Measurements from ENCODE around the gene RNF212. TPM values are rescaled to one million over a fixed set of nuclear protein-coding genes. Genes with fewer than 3 reads are reported as not detected.
"Not testable (repeated sequence)": the region's sequence is repeated elsewhere in the genome, so short reads cannot be mapped to it uniquely, and the experiment has no call there.

The RNF212 gene
- total RNA-seq, 1 experiment from 2014 or later, result not detected

DNA sequence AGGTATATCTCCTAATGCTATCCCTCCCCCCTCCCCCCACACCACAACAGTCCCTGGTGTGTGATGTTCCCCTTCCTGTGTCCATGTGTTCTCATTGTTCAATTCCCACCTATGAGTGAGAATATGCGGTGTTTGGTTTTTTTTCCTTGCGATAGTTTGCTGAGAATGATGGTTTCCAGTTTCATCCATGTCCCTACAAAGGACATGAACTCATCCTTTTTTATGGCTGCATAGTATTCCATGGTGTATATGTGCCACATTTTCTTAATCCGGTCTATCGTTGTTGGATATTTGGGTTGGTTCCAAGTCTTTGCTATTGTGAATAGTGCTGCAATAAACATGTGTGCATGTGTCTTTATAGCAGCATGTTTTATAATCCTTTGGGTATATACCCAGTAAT is 12.1 kb upstream of the RNF212 start:
- in situ Hi-C loops (cut with HindIII; ENCODE audit: low pct_unique_long_range_greater_than_20kb, low sequenced_read_pairs); DNase-seq (ENCODE audit: low read depth, low spot score): not testable (repeated sequence)

DNA sequence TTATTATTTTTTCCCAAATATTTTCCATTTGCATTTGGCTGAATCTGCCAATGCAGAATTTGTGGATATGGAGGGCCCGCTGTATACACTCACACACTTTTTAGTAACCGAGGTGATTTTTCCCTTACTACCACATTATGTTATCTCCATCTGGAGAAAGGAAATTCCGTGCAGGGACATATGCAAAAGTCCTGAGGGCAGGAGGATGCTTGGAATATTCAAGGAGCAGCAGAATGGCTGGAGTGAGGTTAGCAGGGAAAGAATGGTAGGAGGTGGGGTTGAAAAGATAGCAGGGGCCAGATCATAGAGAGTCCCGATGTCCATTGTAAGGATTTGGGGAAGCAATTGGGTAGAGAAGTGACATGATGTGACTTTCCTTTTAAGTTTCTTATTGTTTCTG is 11.5 kb upstream of the RNF212 start:
- no peak for DNase-seq (ENCODE audit: low read depth, low spot score)
- in situ Hi-C loops (cut with HindIII; ENCODE audit: low pct_unique_long_range_greater_than_20kb, low sequenced_read_pairs), result no loop called here

DNA sequence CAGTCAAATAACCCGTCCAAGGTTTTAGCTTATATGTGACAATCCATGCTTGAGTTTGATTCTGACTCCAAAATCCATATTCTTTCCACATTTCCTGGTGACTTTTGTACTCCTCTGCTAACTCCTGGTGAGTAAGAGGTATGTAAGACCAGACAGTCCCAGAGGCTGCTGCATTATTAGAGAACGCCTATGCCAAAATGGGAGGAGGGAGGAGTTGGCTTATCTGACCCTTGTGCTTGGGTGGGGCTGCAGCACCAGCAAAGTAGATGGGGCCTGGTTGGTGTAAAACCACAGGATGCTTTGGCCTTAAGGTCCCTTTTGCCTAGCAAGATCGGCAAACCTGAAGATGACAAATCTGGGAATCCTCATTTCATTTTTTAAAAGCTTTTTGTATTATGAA is 9.1 kb upstream of the RNF212 start:
- in situ Hi-C loops (cut with HindIII; ENCODE audit: low pct_unique_long_range_greater_than_20kb, low sequenced_read_pairs), result no loop called here
- no peak for DNase-seq (ENCODE audit: low read depth, low spot score)

DNA sequence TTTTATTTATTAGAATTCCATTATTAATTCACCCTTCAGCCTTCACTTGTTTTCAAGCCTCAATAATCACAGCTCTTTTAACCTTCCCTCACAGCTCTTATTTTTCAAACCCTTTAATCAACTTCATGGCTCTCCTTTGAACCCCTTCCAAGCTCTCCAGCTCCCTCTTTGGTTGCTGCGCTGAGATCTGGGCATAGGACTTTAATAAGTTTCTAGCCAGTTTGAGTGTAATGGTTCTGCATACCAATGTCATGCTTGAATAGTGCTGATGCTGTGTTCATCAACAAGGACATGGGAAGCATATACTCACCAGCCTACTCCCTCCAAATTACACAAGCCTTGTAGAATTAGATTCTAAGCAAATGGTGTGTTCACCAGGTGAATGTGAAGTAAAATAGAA is 3.5 kb upstream of the RNF212 start:
- peak; percentile 38 for DNase-seq (ENCODE audit: low read depth, low spot score)
- in situ Hi-C loops (cut with HindIII; ENCODE audit: low pct_unique_long_range_greater_than_20kb, low sequenced_read_pairs), result no loop called here

DNA sequence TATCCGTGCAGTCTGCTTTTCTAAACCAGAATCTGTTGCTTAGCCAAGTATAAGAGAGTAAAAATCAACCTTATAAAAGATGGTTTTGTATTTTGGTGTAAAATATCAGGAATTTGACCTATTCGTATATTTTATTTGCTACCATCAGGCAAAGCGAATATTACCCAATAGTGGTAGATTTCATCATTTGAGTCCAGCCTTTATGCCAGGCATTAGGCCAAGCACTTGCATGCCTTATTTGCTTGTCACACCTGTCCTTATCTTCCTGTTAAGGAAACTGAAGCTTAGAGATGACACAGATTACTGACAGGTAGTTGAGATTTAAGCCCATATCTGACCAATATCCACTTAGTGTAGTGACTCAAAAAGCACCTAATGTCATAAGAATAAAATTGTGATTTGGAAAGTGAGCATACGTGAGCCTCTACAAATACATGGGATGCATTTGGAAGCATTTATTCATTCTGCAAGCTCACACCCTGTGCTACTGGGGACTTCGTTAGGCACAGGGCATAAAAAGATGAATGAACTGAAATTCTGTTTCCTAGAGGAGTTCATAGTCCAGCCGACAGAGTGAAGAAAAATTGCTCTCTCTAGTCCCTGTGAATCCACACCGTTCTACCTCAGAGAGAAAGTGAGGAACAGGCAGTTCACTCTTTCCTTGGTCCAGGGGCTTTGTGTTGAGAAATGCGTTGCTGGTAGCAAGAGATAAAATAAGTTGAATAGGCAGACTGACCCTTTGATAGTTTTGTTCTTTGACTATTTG is 2.3 kb upstream of the RNF212 start:
- DNase-seq (ENCODE audit: low read depth, low spot score), result no peak
- in situ Hi-C loops (cut with HindIII; ENCODE audit: low pct_unique_long_range_greater_than_20kb, low sequenced_read_pairs), result no loop called here

DNA sequence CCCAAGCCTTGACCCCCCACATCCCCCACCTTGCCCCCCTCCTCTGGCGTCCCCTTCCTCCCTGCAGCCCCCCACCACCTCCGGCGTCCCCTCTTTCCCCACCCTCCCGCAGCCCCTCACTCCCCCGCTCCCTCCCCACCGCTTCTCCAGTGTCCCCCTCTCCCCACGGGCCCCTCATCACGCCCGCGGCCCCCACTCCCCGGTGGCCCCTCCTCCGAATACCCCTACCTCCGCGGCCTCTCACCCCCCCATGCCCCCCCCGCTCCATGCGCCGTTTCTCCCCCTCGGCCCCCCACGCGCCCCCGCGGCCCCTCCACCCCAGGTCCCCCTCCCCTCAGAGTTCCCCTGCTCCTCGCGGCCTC is 562 bp downstream of the RNF212 start:
- in situ Hi-C loops (cut with HindIII; ENCODE audit: low pct_unique_long_range_greater_than_20kb, low sequenced_read_pairs), result no loop called here
- DNase-seq (ENCODE audit: low read depth, low spot score), result no peak

DNA sequence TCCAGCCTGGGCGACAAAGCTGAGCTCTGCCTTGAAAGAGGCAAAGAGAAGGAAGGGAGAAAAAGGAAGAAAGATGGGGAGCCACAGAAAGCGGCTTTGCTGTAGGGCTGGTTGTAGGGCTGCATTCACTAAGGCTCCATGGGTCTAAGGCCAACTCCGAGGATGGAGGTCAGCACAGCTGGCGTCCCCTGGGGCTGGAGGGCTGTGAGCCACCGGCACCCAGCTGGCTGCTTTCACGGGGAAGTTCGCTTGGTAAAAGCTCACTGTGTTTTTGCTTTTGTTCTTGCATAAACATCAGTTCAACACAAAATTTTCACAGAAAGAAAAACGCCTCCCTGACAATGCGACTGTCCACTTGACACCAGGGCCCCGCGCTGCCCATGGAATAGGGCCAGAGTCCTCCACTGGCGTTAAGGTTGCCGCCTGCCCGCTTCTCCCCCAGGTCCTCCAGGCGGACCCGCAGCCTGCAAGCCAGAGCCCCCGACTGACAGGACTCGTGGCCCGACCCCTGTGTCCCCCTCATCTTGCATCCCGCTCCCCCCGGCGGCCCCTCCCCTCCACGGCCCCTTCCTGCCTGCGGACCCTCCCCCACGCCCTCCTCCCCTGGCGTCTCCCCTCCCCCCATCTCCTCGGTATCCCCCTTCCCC is 1.1 kb downstream of the RNF212 start:
- in situ Hi-C loops (cut with HindIII; ENCODE audit: low pct_unique_long_range_greater_than_20kb, low sequenced_read_pairs), result no loop called here
- no peak for DNase-seq (ENCODE audit: low read depth, low spot score)

DNA sequence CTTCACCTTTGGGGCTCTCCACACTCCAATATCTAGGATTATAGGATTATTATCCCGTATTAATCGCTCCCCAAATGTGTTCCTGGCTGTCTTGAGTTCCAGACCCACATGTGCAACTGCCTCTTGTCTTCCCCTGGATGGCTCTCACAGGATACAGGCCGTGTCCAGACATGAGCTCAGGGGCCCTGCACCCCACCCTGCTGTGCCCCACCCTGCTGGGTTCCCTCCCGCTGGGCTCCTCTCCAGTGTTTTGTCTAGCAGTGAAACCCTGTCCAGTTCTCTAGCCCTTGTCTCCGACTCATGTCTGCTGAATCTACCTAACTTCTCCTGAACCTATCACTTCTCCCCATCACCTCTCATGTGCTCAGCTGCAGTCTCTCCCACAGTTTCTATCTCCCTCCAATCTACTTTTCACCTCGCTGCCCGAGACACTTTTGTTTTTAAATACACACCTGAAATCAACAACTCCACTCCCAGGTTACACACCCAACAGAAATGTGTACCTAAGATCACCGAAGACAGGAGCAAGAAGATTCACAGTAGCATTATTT is 2.0 kb downstream of the RNF212 start:
- no peak for DNase-seq (ENCODE audit: low read depth, low spot score)
- in situ Hi-C loops (cut with HindIII; ENCODE audit: low pct_unique_long_range_greater_than_20kb, low sequenced_read_pairs), result no loop called here

DNA sequence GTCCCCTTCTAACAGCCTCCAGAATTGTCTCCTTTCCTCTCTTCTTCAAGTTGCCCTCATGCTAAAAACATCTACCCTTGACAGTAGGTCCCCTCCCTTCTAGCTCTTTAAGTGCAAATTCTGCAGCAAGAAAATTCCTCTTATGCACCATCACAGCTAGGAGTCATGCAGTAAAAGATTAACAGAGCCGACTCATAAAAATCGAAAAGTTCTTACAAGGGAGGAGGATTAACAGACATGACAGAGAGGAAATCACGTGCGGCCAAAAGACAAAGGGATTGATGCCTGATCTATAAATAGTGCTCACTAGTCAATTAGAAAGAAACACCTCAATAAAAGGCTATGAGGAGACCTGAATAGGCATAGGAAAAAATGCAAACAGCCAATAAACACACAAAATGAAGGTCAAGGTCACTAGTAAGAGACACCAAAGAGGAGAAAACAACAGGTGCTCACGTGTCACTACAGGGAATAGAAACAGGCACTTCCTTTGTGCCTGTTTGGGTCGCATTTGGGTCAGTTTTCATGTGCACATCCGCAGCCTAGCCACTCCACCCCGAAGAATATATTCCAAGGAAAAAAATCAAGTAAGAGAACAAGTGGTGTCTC is 3.4 kb downstream of the RNF212 start:
- in situ Hi-C loops (cut with HindIII; ENCODE audit: low pct_unique_long_range_greater_than_20kb, low sequenced_read_pairs), result no loop called here
- no peak for DNase-seq (ENCODE audit: low read depth, low spot score)

DNA sequence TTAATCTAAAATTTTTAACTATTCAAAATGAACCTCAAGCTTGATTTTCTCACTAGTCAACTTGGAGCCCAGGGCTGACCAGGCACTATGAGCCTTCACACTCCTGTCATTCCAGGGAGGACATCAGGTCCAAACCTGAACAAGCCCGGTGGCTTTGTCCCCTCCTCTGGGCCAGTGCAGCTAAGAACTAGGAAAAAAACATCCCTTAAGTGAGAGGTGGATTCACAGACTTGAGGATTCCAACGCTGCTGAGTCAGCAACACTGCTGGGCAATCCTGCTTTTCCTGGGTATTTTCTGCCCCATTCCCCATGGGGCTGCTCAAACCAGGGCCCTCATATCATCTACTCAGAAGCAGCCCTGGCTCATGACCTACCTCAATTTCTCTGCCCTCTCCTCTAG is 4.0 kb downstream of the RNF212 start:
- in situ Hi-C loops (cut with HindIII; ENCODE audit: low pct_unique_long_range_greater_than_20kb, low sequenced_read_pairs), result no loop called here
- DNase-seq (ENCODE audit: low read depth, low spot score), result no peak

DNA sequence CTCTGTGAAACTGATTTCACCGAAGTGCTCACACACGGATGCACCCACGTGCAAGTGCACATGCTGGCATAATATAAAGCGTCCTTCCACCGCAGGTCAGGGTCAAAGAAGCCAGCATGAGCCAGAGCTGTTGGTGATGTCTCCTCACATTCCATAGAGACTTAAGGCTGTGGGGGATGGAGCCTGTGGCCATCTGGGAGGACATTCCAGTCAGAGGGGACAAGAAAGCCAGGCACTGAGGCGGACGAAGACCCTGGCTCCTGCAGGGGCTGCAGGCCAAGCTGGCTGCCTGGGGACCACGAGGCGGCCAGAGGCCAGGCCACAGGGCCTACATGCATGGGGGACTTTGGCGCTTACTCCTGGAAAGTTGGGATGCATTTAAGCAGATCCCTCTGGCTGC is 7.7 kb downstream of the RNF212 start:
- in situ Hi-C loops (cut with HindIII; ENCODE audit: low pct_unique_long_range_greater_than_20kb, low sequenced_read_pairs), result no loop called here
- DNase-seq (ENCODE audit: low read depth, low spot score), result peak; percentile 26

DNA sequence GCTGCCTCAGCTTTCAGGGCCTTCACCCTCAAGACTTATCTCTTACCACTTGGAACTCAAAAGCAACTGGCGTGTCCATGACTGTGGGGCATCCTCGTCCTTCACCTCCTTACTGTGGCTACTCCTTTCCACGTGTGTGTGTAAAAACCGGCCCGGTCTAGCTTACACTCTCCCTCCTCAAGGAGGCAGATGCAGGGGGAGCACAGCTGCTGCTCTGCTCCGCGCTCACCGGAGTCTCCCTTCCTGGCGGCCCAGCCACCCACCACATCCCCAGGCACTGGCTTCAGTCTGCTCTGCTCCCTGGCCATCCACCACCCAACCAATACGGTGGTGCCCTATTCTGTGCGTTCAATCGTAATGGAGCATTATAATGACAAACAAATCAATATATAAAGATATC is 8.3 kb downstream of the RNF212 start:
- DNase-seq (ENCODE audit: low read depth, low spot score), result no peak
- in situ Hi-C loops (cut with HindIII; ENCODE audit: low pct_unique_long_range_greater_than_20kb, low sequenced_read_pairs), result no loop called here

DNA sequence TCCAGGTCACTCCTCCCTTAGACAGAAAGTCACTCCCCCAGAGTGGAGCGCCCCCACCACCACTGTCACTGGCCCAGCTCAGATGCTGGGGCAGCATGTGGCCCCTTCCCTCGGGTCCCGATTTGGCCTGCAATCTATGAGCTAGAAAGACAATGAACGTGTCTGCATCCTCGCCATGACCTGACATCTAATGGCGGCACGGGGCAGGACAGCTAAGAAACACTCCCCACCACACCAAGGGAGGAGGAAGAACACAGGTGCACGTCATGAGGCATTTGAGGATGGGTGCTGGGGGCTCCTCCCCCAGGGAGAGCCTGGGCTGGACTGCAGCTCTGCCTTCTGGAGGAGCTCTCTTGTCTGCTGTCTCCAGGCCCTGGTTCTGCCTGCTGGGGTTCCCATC is 8.7 kb downstream of the RNF212 start:
- DNase-seq (ENCODE audit: low read depth, low spot score), result no peak

DNA sequence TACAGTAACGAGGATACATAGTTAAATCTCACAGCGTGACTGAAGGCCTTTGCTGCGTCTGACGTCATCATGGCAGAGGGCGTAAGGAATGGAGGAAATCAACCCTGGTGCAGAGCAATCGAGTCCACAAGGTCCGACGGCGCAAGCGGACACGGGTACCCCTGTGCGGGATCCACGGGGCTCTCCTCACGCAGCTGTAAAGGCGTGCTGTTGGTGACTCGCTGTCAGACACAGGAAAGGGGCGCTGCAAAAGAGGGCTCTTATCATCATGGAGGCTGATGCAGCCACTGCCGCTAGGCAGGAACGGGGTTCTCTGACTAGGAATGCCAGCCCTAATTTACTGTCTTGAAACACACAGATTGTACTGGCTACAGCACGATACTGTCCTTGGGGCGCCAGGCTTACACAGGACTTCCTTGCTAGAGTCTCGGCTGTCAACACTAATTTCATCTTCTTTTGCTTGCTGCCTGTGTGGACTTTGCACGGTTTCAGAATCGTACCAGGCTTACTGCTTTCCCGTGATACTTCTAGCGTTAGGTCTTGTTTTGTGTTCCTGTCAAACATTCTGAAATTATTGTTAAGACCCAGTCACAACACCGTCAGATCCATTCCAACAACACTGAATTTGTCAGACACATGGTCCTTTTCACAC is 13.6 kb downstream of the RNF212 start:
- no peak for DNase-seq (ENCODE audit: low read depth, low spot score)
- in situ Hi-C loops (cut with HindIII; ENCODE audit: low pct_unique_long_range_greater_than_20kb, low sequenced_read_pairs), result no loop called here

More for the DNA sequence above, 8.7 kb downstream of the RNF212 start:
- in situ Hi-C loops (cut with HindIII; ENCODE audit: low pct_unique_long_range_greater_than_20kb, low sequenced_read_pairs), result no loop called here

DNA sequence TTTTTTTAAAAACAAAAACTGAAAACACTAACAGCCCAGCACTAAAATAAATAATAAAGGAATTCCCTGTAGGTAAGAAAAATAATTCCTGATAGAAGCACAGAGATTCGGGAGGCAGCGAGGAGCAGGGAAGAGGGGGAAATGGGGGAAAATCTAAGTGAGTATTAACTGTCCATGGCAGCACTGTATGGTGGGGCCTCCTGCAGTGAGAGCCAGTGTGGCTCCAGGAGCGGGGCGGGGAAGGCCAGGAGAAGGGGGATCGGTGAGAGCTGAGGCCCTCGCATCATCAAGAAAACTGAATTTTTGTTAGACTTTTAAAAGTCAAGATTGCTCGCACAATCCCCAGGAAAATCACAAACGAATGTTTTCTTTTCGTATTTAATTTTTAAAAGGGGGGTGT is 14.1 kb downstream of the RNF212 start:
- in situ Hi-C loops (cut with HindIII; ENCODE audit: low pct_unique_long_range_greater_than_20kb, low sequenced_read_pairs), result no loop called here
- DNase-seq (ENCODE audit: low read depth, low spot score), result no peak

DNA sequence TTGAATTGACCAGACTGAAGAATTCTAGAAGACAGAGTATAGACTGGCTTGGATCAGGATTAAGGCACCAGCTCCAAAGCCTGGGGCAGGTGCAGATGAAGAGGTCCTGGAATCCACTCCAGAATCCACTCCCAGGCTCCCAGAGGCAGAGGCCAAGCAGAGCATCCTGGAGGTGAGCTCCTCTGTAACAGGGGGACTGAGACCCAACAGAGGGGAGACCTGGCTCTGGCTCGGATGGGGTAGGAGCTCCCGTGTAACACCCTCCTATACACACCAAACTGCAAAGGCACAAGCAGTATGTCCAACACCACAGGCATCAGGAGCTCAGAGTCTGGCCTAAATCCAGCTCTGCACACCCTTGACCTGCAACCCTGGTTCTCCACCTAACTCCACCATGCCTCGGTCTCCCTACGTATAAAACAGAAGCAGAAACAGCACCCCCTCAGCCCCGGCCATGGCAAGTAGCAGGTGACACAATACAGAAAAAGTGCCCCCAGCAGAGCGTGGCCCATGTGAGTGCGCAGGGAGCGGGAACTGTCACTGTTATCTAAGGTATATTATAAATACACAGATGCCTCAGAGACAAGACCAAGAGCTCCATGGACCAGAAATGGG is 14.9 kb downstream of the RNF212 start:
- in situ Hi-C loops (cut with HindIII; ENCODE audit: low pct_unique_long_range_greater_than_20kb, low sequenced_read_pairs), result no loop called here
- DNase-seq (ENCODE audit: low read depth, low spot score), result no peak

DNA sequence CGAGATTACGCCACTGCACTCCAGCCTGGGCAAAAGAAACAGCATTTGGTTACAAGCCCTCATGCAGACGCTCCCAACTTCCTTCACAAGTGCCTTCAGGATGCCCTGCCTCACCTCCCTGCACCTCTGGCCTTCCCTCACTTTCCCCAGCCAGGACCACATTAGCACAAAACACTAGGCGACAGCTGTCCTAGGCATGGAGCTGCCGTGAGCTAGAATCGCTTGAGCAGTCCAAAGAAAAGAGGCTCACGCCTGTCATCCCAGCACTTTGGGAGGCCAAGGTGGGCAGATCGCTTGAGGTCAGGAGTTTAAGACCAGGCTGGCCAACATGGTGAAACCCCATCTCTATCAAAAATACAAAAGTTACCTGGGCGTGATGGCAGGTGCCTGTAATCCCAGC is 15.8 kb downstream of the RNF212 start:
- in situ Hi-C loops (cut with HindIII; ENCODE audit: low pct_unique_long_range_greater_than_20kb, low sequenced_read_pairs), result no loop called here
- DNase-seq (ENCODE audit: low read depth, low spot score), result no peak

DNA sequence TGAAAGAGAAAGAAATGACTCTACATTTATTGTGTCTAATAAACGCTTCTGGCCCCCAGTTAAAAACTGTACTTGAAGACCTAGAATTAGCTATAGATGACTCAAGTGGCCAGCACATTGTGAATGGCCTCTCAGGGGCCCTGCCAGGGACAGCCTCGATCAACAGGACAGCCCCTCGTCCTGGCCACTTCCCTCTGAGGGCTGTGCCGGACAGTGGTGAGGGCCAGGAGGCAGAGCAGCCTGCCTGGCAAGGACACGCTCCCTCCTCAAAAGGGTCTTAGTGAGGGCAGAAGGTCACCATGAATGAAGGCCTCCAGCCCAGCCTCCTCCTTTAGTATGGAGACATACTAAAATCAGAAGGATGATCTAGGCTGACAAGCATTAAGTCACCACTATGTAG is 16.5 kb downstream of the RNF212 start:
- DNase-seq (ENCODE audit: low read depth, low spot score), result no peak
- in situ Hi-C loops (cut with HindIII; ENCODE audit: low pct_unique_long_range_greater_than_20kb, low sequenced_read_pairs), result no loop called here

Measured in SK-MEL-5 (cell line).